EL (cell line): ENCODE measurements around the gene TOR4A.

ENCODE experiments used
- DNase-seq: peaks from one replicate; pipeline ENCODE4 v3.0.0-alpha.2; 2016

Gene TOR4A

DNA sequence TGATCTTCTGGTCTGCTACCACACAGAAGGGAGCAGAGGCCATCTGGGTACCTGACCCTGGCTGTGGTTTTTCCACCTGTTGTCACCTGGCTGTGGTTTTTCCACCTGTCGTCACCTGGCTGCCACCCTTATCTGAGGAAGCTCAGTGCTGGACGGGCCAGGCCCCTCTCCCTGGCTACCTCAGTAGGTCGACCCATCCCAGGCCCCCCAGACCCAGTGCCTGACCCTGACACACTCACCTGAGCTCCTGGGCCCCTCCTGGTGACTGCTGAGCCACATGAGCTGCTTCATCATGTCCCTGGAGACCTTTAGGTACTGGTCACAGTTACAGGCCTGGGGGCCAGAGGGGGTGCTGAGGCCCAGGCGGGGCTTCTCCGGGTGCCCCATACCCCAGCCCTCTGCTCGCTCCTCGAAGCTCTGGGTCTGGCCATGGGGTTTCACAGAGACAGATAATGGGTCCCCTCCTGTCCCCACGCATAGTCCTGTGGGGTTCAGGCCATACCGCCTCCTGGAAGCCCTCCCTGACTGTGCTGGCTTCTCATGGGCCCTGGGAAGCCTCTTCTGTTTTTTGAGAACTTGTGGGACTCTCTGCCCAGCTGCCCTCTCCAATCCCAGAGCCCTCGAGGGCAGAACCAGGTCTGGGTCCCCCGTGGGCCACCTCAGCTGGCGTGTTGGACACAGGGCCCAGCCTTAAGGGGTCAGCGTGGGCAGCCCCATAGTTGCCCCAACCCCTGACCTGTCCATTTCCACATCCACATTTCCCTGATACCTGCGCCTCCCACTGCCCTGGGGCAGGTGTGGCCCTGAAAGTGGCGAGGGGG is 32.1 kb downstream of the TOR4A start:
- DNase-seq = no peak

DNA sequence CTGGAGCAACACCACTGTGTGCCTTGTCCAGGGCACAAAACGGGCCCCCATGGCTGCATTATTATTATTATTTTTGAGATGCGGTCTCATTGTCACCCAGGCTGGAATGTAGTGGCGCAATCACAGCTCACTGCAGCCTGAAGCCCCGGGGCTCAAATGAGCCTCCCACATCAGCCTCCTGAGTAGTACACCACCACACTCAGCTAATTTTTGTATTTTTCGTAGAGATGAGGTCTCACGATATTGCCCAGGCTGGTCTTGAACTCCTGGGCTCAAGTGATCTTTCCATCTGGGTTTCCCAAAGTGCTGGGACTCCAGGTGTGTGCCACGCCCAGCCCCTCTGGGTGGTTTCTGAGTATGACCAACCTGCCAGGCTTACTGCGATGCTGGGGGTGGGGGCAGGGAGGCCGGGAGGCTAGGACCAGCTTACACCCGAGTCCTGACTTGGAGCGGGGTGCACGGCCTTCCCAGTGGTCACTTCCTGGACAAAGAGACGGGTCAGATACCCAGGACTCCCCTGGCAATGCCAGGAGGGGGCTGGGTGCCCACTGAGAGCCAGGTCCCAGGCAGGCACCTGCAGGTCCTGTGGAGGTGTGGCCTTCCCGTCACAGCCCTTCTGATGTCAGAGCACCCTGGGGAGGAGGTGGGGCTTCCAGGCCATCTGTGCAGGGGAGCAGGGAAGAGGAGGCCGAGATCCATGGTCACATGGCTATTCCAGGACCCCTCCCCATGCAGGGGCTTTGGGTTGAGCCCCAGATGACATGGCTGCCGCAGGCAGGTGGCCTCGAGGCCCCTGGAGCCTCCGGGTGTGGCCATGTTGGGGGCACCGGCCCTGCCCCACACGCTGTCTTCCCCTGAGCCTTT is 32.9 kb downstream of the TOR4A start:
- no peak for DNase-seq

GRCh38 chr9:137311171-137311985 is 33.9 kb downstream of the TOR4A start:
- no peak for DNase-seq

- no peak for DNase-seq
Measured at GRCh38 chr9:137311986-137312851, 34.7 kb downstream of the TOR4A start.

DNA sequence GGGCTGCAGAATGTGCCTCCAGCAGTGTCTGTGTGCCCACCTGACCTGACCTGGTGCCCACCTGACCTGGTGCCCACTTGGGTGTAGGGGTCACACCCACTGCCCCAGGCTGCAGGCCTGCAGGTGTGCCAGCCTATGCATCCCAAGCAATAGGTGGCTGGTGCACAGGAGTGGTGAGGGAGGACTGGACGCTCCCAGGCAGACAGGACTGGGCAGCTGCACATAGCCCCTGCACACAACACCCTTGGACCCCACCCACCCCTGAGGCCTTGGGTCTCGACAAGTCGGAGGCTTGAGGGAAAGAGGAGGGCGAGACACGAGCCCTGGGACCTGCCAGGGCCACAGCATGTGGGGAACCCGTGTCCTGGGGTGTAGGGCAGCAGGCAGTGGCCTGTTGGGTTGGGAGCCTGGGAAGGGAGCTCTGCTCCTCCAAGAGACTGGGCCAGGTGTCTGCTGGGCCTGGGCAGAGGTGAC is 35.4 kb downstream of the TOR4A start:
- DNase-seq = no peak

GRCh38 chr9:137313326-137313936 is 35.9 kb downstream of the TOR4A start:
- DNase-seq = no peak

DNA sequence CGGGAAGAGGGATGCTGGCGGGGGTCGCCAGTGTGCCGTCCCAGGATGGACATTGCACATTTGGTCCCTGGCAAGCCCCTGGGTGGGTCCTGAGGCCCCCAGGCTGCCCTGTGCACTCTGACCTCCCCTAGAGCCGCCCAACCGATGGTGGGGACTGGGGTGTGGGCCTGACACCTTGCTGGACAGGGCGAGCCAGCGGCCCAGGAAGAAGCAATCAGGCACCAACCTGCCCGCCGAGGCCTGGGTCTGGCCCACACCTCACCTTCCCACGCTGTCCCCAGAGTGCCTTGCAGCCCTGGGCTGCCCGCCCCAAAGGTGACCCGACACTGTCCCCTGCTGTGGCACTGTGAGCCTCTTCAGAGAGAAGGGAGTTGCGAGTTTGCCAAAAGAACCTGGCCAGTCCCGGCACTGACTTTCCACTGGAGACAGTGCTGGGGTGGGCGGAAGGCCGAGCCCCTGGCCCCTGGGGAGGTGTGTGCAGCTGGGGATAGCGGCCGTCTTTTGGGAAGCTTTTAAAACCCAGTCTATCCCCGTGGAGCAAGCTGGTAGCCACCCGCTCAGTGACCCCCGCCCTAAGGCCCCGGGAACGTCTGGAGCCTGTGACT is 36.5 kb downstream of the TOR4A start:
- DNase-seq = no peak

DNA sequence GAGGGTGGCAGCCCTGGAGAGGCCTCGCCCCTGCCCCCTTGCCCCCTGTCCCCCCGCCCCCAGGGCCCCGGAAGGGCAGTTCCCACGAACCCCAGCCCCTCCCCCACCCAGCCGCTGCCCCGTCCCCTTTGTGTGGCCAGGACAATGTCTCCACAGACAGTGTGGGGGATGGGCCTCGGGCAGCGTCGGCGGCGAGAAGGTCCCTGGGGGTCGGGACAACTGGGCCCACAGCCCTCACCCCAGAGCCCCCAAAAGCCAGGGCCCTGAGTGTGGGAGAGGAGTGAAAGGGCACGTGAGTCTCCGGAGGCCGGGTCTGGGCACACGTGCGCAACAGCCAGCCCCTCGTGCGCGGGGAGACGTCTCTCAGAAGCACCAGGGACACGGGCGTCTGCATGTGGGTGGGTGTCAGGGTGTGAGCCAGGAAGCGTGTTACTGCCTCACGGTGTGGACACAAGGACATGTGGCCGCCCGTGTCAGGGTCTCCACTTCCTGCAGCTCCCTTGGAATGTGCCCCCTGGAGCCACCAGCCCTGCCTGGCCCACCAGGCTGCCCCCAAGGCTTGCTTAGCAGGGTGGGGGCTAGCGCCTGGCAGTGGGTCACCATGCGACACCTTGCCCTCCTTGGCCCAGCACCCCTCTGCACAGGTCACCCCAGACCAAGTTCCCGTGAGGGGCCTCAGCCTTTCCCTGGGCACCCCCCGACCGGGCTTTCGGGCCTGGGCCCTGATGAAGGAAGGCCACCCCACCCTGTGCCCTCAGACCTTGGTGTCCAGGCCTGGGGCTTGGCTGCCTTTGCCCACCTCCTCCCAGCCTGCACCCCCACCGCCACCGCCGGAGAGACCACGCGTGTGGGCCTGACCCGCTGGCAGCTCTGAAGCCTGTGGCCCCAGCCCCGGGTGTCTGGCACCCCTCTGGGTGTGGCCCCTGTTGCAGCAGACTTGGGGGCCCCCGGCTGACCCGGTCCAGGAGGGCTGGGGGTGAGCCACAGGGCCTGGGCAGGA is 37.3 kb downstream of the TOR4A start:
- DNase-seq = no peak

DNA sequence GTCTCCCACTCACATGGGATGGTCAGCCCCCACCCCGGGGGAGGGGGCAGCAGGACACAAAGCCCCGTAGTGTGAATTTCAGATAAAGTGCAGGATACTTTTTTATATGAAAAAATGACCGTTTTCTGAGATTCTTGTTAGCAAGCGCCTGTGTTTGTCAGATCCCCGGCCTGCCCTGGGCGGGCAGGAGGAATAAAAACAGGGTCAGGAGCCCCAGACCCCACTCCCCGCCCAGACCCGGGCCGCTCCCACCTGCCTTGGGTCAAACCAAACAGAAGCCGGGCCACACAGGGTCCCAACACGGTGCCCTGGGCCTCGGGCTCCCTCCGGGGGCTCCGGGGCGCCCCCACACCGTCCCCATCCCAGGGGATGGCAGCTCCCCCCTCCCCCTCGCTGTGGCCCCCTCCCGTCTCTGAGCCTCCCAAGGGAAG is 38.1 kb downstream of the TOR4A start:
- no peak for DNase-seq

GRCh38 chr9:137316012-137316981 is 38.8 kb downstream of the TOR4A start:
- DNase-seq = peak; percentile 50

- no peak for DNase-seq
Measured at GRCh38 chr9:137317021-137317717, 39.6 kb downstream of the TOR4A start.

GRCh38 chr9:137317718-137318511 is 40.4 kb downstream of the TOR4A start:
- no peak for DNase-seq

DNA sequence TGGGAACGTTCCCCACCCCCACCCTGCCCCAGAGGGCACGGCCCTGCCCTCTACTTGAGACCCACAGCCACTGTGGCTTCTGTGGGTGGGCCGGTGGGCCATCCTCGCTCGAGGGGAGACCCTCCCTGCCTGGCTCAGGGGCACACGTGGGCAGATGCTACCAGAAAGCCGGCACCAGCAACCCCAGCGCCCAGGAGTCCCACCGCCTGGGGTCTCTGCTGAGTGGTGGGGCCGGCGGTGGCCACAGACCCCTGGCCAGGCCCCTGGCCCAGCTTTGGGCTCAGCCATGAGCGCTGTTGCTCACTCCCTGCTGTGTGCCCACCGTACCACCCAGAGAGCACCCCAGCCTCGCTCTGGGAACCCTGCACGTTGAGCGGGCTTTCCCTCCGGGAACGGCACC is 41.1 kb downstream of the TOR4A start:
- no peak for DNase-seq

DNA sequence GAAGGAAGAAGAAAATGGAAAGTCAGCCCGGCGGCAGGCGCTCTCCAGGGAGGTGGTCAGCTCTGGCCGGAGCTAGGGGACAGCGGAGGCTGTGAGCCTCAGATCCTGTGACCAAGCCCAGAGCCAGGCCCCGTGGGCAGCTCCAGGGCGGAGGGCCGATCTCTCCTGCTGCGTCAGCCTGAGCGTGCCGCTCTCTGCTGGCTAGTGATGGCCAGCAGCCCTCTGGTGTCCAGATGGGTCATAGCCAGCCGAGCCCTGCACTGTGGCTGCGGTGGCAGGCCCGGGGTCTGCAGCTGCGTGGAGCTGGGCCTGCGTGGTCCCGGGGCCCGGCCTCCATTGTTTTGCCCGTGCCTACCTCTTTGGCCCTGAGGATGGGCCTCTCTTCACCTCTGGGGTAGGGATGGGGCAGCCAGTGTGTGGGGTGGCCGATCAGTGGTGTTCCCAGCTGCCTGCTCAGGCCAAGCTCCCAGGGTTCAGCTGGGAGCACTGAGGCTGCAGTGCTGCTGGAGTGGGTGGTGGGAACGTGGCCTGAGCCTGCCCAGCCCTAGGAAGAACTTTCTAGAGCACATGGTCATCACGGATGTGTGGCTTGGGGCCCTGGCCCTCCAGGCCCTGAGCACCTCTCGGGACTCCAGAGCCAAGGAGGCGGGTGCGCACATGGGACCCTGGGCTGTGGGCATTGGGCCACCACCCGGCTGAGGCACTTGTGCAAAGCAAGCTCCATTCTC is 41.6 kb downstream of the TOR4A start:
- DNase-seq = no peak

- no peak for DNase-seq
Measured at GRCh38 chr9:137319739-137320551, 42.4 kb downstream of the TOR4A start.
